GM20000 (cell line): Measurements from ENCODE around the gene INSIG1.

Source experiments
- DNase-seq: peaks from one replicate; pipeline ENCODE4 v3.0.0; 2012; ENCODE audit warnings: low spot score
- CTCF ChIP-seq: IDR thresholded peaks from 2 replicates; pipeline ENCODE4 v1.5.1; 2012; ENCODE audit warnings: mild to moderate bottlenecking, control low read depth; ENCODE audit errors: extremely low read depth, missing control alignments

Gene INSIG1

GRCh38 chr7:155355176-155355575 is 57.5 kb downstream of the INSIG1 start:
- DNase-seq = no peak
- no peak for TF ChIP-seq CTCF

- DNase-seq = no peak
Measured at GRCh38 chr7:155355745-155356144, 58.1 kb downstream of the INSIG1 start.

GRCh38 chr7:155356323-155357105 is 58.8 kb downstream of the INSIG1 start:
- peak; percentile 22 for TF ChIP-seq CTCF
- DNase-seq = no peak

More at GRCh38 chr7:155355745-155356144, 58.1 kb downstream of the INSIG1 start:
- no peak for TF ChIP-seq CTCF

- no peak for TF ChIP-seq CTCF
- no peak for DNase-seq
Measured at GRCh38 chr7:155357573-155358041, 59.9 kb downstream of the INSIG1 start.

- no peak for DNase-seq
- TF ChIP-seq CTCF = no peak
Measured at GRCh38 chr7:155358066-155358947, 60.6 kb downstream of the INSIG1 start.

- TF ChIP-seq CTCF = no peak
- DNase-seq = no peak
Measured at GRCh38 chr7:155358948-155359712, 61.5 kb downstream of the INSIG1 start.
